ENCODE results near the gene CFAP57. TPM values are rescaled to one million over a fixed set of nuclear protein-coding genes. Genes with fewer than 3 reads are reported as not detected.
"Not testable (repeated sequence)": the region's sequence is repeated elsewhere in the genome, so short reads cannot be mapped to it uniquely, and the experiment has no call there.

Gene CFAP57
- total RNA-seq, 4 donors from 2014 or later = 0.40 to 5.6 (median 1.8) TPM

DNA sequence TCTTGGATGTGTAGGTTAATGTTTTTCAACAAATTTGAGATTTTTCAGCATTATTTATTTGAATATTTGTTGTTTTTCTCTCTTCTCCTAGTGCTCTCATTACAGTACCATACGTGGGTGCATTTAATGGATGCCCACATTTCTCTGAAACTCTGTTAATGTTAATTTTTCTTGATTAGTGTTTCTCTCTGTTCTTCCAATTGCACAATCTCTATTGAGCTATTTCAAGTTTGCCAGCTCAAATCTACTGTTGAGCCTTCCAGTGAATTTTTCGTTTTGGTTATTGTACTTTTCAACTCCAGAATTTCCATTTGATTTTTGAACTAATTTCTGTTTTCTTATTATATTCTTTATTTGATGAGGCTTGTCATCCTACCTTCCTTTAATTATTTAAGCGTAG lies 31.7 kb downstream of the CFAP57 start:
- H3K36me3 ChIP-seq = no peaks in the 10 kb centered on the region
- H3K9me3 ChIP-seq = no peaks in the 10 kb centered on the region
- no peak overlapping the region for H3K4me3 ChIP-seq
- intact Hi-C loops (cut with DNase I; ENCODE audit: low total_unique reads) = no loop called here
- TF ChIP-seq, protein P1, sequence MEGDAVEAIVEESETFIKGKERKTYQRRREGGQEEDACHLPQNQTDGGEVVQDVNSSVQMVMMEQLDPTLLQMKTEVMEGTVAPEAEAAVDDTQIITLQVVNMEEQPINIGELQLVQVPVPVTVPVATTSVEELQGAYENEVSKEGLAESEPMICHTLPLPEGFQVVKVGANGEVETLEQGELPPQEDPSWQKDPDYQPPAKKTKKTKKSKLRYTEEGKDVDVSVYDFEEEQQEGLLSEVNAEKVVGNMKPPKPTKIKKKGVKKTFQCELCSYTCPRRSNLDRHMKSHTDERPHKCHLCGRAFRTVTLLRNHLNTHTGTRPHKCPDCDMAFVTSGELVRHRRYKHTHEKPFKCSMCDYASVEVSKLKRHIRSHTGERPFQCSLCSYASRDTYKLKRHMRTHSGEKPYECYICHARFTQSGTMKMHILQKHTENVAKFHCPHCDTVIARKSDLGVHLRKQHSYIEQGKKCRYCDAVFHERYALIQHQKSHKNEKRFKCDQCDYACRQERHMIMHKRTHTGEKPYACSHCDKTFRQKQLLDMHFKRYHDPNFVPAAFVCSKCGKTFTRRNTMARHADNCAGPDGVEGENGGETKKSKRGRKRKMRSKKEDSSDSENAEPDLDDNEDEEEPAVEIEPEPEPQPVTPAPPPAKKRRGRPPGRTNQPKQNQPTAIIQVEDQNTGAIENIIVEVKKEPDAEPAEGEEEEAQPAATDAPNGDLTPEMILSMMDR (IDR thresholded peaks at IDR 0.05) = no peak
- no peak for TF ChIP-seq POLR2A (IDR thresholded peaks at IDR 0.05)
- H3K27me3 ChIP-seq = no peaks in the 10 kb centered on the region
- DNase-seq = no peak
- H3K4me1 ChIP-seq = peaks cover 0 to 7% of the 10 kb centered on the region in 2 donors
- no peak overlapping the region for H3K27ac ChIP-seq

DNA sequence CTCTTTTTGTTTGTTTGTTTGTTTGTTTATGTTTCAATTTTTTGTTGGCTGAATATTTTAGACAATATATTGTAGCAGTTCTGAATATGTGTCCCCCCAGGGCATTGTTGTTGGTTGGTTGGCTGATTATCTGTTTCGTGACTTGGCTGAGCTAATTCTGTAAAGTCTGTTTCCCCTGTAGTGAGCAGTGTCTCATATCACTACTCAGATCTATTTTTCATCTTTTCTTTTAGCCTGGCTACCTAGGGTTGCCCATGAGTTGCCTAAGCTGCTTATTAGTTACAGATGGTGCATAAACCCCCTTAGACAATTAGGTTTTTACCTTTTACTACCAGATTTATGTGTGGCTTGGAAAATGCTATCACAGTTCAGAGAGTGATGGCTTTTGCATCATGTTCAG lies 32.3 kb downstream of the CFAP57 start:
- DNase-seq = no peak
- Histone ChIP-seq H3K27me3 (no peaks in the 10 kb centered on the region), H3K27ac (no peak overlapping the region), H3K36me3 (no peaks in the 10 kb centered on the region), H3K4me3 (no peak overlapping the region), H3K9me3 (no peaks in the 10 kb centered on the region), H3K4me1 (peaks cover 0 to 7% of the 10 kb centered on the region in 2 donors)
- no peak for TF ChIP-seq POLR2A (IDR thresholded peaks at IDR 0.05)
- TF ChIP-seq, protein P1 (IDR thresholded peaks at IDR 0.05) = no peak
- intact Hi-C loops (cut with DNase I; ENCODE audit: low total_unique reads) = no loop called here

DNA sequence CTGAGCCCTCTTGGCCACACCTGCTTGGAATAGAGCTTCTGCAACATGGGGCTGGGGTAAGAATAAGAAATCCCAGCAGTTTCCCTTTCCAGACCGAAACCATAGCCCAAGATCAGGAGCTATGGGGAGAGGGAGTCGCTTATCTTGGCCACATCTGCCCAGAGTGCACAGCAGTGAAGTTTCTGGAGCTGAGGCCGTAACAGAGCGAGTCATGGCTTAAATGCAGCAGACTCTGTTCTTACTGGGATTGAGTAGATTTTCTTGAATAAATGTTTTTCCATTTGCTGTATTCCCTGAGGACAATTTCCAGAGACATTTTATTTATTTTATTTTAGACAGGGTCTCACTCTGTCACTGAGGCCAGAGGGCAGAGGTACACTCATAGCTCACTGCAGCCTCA lies 33.5 kb downstream of the CFAP57 start:
- H3K4me3 ChIP-seq = no peak overlapping the region
- no peaks in the 10 kb centered on the region for H3K27me3 ChIP-seq
- no peak for DNase-seq
- no peak for TF ChIP-seq POLR2A (IDR thresholded peaks at IDR 0.05)
- TF ChIP-seq, protein P1 (IDR thresholded peaks at IDR 0.05) = no peak
- H3K36me3 ChIP-seq = no peaks in the 10 kb centered on the region
- H3K9me3 ChIP-seq = no peaks in the 10 kb centered on the region
- H3K27ac ChIP-seq = no peak overlapping the region
- H3K4me1 ChIP-seq = peaks cover 0 to 7% of the 10 kb centered on the region in 2 donors
- intact Hi-C loops (cut with DNase I; ENCODE audit: low total_unique reads) = no loop called here

DNA sequence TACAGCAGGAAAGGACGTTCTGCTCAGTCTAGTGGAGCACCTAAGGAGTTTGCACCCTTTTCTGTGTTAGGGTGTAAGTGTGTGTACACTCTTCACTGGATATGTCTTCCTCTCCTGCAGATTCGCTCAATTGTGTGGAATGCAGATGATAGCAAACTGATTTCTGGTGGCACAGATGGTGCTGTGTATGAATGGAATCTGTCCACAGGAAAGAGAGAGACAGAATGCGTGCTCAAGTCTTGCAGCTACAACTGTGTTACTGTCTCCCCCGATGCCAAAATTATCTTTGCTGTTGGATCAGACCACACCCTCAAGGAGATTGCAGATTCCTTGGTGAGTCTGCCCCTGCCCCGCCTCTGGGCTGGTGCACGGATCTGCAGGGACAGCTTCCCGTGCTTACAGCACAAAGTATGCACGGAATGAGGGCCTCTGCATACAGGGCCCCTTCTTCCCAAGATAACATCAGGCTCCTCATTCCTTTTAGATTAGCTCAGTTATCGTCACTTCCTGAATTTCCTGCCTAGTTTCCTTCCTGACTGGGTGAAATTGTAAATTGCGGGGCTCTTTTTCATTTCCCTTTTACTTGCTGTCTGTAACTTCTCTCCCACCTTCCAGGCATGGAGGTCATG lies 34.6 kb downstream of the CFAP57 start:
- H3K27ac ChIP-seq = no peak overlapping the region
- H3K27me3 ChIP-seq = no peaks in the 10 kb centered on the region
- no peak for DNase-seq

DNA sequence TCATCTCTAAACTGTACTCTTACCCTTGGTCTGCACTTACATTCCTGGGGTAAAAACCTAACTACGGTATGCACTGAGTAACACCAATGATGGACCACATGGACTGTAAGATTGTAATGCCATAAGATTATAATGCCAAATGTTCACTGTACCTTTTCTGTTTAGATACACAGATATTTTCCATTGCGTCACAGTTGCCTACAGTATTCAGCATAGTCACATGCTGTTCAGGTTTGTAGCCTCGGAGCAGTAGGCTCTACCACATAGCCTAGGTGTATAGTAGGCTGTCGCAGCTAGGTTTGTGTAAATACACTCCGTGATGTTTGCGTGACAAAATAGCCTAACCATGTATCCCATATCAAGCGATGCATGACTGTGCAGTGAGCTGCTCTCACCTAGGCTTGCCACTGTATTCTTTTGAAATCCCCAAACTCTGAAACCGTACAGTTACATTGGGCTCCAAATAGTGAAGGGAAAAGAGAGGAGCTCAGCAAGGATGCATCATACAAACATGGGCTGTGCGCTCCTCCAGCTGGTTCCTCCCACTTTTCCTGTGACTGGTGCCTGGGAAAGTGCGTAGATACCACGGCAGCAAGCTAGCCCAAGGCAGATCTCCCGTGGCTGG lies 35.2 kb downstream of the CFAP57 start:
- Histone ChIP-seq H3K36me3 (no peaks in the 10 kb centered on the region), H3K9me3 (no peaks in the 10 kb centered on the region), H3K27me3 (no peaks in the 10 kb centered on the region), H3K27ac (no peak overlapping the region), H3K4me3 (no peak overlapping the region), H3K4me1 (peaks cover 0 to 7% of the 10 kb centered on the region in 2 donors)
- DNase-seq = no peak
- no peak for TF ChIP-seq POLR2A (IDR thresholded peaks at IDR 0.05)
- TF ChIP-seq, protein P1 (IDR thresholded peaks at IDR 0.05) = no peak
- intact Hi-C loops (cut with DNase I; ENCODE audit: low total_unique reads) = no loop called here

More for the DNA sequence above, 34.6 kb downstream of the CFAP57 start:
- H3K4me1 ChIP-seq = peaks cover 0 to 7% of the 10 kb centered on the region in 2 donors
- no peak overlapping the region for H3K4me3 ChIP-seq
- H3K36me3 ChIP-seq = no peaks in the 10 kb centered on the region
- no peaks in the 10 kb centered on the region for H3K9me3 ChIP-seq
- TF ChIP-seq, protein P1 (IDR thresholded peaks at IDR 0.05) = no peak
- TF ChIP-seq POLR2A (IDR thresholded peaks at IDR 0.05) = no peak
- intact Hi-C loops (cut with DNase I; ENCODE audit: low total_unique reads) = no loop called here

DNA sequence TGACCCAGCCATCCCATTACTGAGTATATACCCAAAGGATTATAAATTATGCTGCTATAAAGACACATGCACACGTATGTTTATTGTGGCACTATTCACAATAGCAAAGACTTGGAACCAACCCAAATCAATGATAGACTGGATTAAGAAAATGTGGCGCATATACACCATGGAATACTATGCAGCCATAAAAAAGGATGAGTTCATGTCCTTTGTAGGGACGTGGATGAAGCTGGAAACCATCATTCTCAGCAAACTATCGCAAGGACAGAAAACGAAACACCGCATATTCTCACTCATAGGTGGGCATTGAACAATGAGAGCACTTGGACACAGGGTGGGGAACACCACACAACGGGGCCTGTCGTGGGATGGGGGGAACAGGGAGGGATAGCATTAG lies 36.1 kb downstream of the CFAP57 start:
- H3K27me3 ChIP-seq; H3K4me3 ChIP-seq; H3K36me3 ChIP-seq; H3K9me3 ChIP-seq; H3K4me1 ChIP-seq; H3K27ac ChIP-seq; intact Hi-C loops (cut with DNase I; ENCODE audit: low total_unique reads); DNase-seq: not testable (repeated sequence)

Data from uterus (tissue), 4 donors.